ENCODE measurements around the gene DPP6.

- TF ChIP-seq, protein P1, sequence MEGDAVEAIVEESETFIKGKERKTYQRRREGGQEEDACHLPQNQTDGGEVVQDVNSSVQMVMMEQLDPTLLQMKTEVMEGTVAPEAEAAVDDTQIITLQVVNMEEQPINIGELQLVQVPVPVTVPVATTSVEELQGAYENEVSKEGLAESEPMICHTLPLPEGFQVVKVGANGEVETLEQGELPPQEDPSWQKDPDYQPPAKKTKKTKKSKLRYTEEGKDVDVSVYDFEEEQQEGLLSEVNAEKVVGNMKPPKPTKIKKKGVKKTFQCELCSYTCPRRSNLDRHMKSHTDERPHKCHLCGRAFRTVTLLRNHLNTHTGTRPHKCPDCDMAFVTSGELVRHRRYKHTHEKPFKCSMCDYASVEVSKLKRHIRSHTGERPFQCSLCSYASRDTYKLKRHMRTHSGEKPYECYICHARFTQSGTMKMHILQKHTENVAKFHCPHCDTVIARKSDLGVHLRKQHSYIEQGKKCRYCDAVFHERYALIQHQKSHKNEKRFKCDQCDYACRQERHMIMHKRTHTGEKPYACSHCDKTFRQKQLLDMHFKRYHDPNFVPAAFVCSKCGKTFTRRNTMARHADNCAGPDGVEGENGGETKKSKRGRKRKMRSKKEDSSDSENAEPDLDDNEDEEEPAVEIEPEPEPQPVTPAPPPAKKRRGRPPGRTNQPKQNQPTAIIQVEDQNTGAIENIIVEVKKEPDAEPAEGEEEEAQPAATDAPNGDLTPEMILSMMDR (conservative IDR thresholded peaks at IDR 0.05; ENCODE audit: low read length), result no peak
- no peak for TF ChIP-seq EZH2phosphoT487 (IDR thresholded peaks at IDR 0.05; ENCODE audit: borderline replicate concordance)
Measured at GRCh38 chr7:154873500-154874121, 821.4 kb downstream of the DPP6 start.

All from Loucy (cell line).